ENCODE results near the gene ASCC2. TPM values are rescaled to one million over a fixed set of nuclear protein-coding genes. Genes with fewer than 3 reads are reported as not detected.

The ASCC2 gene
- total and polyA plus RNA-seq, 2 donors from 2014 or later, result 41.9 to 51.3 TPM

DNA sequence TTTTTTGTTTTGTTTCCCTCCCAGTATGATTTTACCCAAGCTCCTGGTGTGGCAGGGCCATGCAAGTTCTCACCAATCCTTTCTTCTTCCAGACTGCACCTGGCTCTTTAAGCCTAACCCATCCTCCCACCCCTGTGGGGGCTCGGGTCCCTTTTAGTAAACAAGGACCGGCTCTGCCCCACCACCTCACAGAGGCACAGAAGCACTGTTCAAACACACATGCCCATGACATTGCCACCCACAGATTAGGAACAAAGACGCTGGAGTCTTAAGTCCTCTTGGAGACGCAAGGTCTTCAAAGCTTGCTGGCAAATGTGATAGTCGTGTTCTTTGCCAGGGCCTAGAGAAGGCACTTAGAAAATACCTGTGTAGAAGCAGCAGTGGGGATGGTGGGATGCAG is 52.0 kb downstream of the ASCC2 start:
- Histone ChIP-seq H3K9me3 (ENCODE audit: control insufficient read depth in 2 of 3, insufficient read depth in 1 of 3, low read length in 3 of 3) (no peaks in the 10 kb centered on the region), H3K4me1 (ENCODE audit: control insufficient read depth in 2 of 3, insufficient read depth in 2 of 3, low read depth in 1 of 3, low read length in 3 of 3) (peaks cover 0 to 3% (median 0%) of the 10 kb centered on the region in 3 donors), H3K9ac (ENCODE audit: low read length in 3 of 3) (no peak overlapping the region), H3K36me3 (ENCODE audit: control insufficient read depth in 2 of 3, insufficient read depth in 3 of 3, low read length in 3 of 3) (peaks cover 2 to 24% (median 7%) of the 10 kb centered on the region in 3 donors), H3K4me3 (ENCODE audit: low read length in 3 of 3) (no peak overlapping the region), H3K27me3 (ENCODE audit: control insufficient read depth, insufficient read depth, low read length) (no peaks in the 10 kb centered on the region), H3K27ac (ENCODE audit: low read depth in 2 of 2, low read length in 2 of 2) (no peak overlapping the region)
- no peak for FAIRE-seq
- TF ChIP-seq, protein P1, sequence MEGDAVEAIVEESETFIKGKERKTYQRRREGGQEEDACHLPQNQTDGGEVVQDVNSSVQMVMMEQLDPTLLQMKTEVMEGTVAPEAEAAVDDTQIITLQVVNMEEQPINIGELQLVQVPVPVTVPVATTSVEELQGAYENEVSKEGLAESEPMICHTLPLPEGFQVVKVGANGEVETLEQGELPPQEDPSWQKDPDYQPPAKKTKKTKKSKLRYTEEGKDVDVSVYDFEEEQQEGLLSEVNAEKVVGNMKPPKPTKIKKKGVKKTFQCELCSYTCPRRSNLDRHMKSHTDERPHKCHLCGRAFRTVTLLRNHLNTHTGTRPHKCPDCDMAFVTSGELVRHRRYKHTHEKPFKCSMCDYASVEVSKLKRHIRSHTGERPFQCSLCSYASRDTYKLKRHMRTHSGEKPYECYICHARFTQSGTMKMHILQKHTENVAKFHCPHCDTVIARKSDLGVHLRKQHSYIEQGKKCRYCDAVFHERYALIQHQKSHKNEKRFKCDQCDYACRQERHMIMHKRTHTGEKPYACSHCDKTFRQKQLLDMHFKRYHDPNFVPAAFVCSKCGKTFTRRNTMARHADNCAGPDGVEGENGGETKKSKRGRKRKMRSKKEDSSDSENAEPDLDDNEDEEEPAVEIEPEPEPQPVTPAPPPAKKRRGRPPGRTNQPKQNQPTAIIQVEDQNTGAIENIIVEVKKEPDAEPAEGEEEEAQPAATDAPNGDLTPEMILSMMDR (IDR thresholded peaks at IDR 0.05; ENCODE audit: borderline replicate concordance, extremely low read depth, insufficient read depth), result no peak
- intact Hi-C loops (cut with DNase I), result no loop called here
- DNase-seq, result no peak

DNA sequence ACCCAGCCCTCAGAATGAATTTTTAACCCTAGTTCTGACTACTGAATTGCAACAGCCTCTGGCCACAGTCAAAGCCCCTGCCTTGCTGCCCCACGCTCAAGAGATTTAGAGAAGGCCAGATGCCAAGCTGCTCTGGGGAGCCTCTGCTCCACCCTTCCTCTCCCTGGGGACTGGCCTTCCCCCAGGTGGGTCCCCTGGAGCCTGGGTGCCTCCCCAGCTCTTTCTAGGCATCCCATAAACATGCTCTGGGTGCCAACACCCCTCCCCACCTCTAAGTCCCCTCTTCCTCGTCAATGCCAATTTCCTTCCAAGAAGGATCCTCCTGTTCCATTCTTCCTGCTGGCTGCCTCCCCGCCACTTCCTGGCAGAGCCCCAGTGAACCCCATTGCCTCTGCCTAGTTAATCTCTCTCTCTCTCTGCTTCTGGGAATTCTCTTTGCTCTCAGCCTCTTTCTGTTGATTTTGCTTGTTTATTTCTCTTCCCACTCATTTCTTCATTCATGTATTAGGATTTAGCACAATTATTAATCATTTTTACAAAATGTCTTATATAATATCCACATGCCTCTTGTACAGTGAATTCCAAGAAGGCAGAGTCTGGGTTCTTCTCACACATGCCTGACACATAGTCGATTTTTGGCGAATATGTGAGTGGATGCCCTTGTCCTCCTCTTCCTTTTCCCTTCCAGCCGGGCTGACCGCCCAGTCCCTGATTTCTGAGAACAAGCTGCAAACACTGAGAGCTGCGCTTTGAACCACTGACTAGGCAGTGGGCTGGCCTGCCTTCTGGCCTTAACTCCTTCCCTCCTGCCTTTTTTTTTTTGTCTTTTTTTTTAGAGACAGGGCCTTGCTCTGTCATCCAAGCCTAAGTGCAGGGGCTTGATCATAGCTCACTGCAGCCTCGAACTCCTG is 53.4 kb downstream of the ASCC2 start:
- TF ChIP-seq, protein P1 (IDR thresholded peaks at IDR 0.05; ENCODE audit: borderline replicate concordance, extremely low read depth, insufficient read depth), result no peak
- Histone ChIP-seq H3K4me3 (ENCODE audit: low read length in 3 of 3) (no peak overlapping the region), H3K9me3 (ENCODE audit: control insufficient read depth in 2 of 3, insufficient read depth in 1 of 3, low read length in 3 of 3) (no peaks in the 10 kb centered on the region), H3K9ac (ENCODE audit: low read length in 3 of 3) (no peak overlapping the region), H3K27ac (ENCODE audit: low read depth in 2 of 2, low read length in 2 of 2) (no peak overlapping the region), H3K36me3 (ENCODE audit: control insufficient read depth in 2 of 3, insufficient read depth in 3 of 3, low read length in 3 of 3) (peaks cover 0 to 14% (median 2%) of the 10 kb centered on the region in 3 donors), H3K4me1 (ENCODE audit: control insufficient read depth in 2 of 3, insufficient read depth in 2 of 3, low read depth in 1 of 3, low read length in 3 of 3) (peaks cover 0 to 3% (median 0%) of the 10 kb centered on the region in 3 donors), H3K27me3 (ENCODE audit: control insufficient read depth, insufficient read depth, low read length) (no peaks in the 10 kb centered on the region)
- FAIRE-seq, result no peak
- DNase-seq, result peak in 2 of 5 donors; percentile 47 to 89
- intact Hi-C loops (cut with DNase I), result no loop called here

DNA sequence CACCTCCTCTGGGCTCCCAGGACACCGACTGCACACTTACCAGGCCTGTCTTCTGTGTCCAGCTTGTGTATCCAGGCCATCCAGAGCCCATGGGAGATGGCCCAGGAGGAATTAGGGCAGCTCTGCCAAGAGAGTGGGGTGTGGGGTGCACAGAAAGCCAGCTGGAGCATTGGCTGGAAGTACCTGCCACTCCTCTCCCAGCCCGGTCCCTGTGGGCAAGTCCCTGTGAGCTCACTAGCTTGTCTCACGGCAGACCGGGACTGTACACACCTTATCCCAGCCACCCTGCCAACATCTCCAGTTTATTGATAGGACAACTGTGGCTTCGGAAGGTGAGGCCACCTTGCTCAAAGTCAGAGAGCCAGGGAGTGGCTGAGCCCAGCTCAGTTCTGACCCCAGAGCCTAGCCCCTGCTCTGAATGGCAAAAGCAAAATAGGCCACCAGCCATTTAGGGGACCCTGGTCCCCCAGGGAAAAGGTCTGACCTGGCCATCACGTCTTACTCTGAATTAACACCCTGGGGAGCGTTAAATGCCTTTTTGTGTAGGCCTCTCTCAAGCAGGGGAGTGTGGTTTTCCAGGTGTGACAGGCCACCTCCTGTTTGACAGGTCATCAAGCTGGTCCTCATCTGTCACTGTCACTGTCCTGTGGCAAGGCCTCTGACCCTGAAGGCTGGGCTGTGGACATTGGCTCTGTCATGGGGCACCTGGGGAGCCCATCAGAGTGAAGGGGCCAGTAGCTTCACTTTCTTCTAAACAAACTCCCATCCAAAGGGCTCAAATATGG is 55.8 kb downstream of the ASCC2 start:
- TF ChIP-seq, protein P1 (IDR thresholded peaks at IDR 0.05; ENCODE audit: borderline replicate concordance, extremely low read depth, insufficient read depth), result no peak
- no peak for FAIRE-seq
- Histone ChIP-seq H3K9ac (ENCODE audit: low read length in 3 of 3) (no peak overlapping the region), H3K4me3 (ENCODE audit: low read length in 3 of 3) (no peak overlapping the region), H3K36me3 (ENCODE audit: control insufficient read depth in 2 of 3, insufficient read depth in 3 of 3, low read length in 3 of 3) (no peaks in the 10 kb centered on the region), H3K27ac (ENCODE audit: low read depth in 2 of 2, low read length in 2 of 2) (no peak overlapping the region), H3K27me3 (ENCODE audit: control insufficient read depth, insufficient read depth, low read length) (no peaks in the 10 kb centered on the region), H3K4me1 (ENCODE audit: control insufficient read depth in 2 of 3, insufficient read depth in 2 of 3, low read depth in 1 of 3, low read length in 3 of 3) (peaks cover 0 to 7% (median 0%) of the 10 kb centered on the region in 3 donors), H3K9me3 (ENCODE audit: control insufficient read depth in 2 of 3, insufficient read depth in 1 of 3, low read length in 3 of 3) (no peaks in the 10 kb centered on the region)
- DNase-seq, result no peak
- intact Hi-C loops (cut with DNase I), result no loop called here

Data from kidney (tissue), 14 donors.